ENCODE data around the gene DIS3. TPM values are rescaled to one million over a fixed set of nuclear protein-coding genes. Genes with fewer than 3 reads are reported as not detected.

The DIS3 gene
- 10 to 100 TPM in 3 of 4 donors, 1 to 10 TPM in 1; 6.0 to 18.1 (median 13.5) TPM for total RNA-seq

DNA sequence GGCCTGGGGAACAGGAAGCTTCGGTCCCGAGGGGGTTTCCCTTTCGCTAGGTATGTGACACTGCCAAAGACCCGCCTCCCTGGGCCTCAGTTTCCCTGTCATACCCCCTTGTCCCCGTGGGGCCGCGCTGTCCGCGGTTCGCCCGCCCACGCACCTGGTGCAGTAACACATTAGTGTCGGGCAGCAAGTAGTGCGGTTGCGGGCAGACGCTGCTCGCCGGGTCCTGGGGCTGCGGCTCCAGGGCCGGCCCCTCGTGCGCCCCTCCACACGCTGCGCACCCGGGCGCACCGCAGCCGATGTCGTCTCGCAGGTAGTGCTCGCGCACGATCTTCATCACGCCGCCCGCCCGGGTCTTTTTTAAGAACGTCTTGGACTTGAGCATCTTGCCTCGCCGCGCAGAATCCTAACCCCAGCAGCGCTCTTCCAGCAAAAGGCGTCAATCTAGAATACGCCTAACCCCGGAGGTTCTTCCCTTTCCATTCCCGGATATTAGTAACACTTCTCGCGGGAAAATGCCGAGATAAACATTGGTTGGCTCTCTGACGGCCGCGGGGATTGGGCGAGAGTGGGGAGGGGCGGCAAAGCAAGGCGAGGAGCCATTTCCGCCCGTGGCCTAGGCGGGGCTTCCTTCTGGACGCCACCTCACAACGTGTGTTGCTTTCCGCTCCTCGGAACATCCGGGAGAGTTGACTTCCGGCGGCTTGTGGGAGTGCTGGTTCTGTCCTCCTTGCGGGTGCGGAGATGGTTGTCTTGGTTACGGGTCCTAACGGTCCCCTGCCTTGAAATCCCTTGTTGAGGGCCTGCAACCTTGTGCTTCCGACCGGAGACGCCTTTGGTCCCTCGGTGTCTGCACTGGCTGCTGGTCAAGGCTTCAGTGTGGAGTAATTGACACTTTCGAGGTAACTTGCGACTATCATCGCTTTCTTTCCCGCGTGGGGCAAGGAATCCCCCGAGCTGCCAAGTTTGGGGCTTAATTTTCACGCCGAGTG lies at the start of gene DIS3, which contains the start of gene PIBF1:
Gene DIS3 (minus strand): TSS at position 450 of the 989 bp plus-strand sequence. CDS start 68 bp downstream, at position 382.
Gene PIBF1 (plus strand): TSS at position 683 of the 989 bp plus-strand sequence. CDS start 1,337 bp downstream, outside the sequence.
- Histone ChIP-seq H3K4me1 (peaks cover 10 to 43% (median 31%) of the 10 kb centered on the region in 4 donors), H3K27ac (peak within 1 kb of the TSS; percentile 93 to 95 (median 94)), H3K27me3 (no peaks in the 10 kb centered on the region), H3K36me3 (peaks cover 0 to 15% (median 10%) of the 10 kb centered on the region in 4 donors), H3K9me3 (no peaks in the 10 kb centered on the region), H3K4me3 (peak within 1 kb of the TSS; percentile 85 to 99 (median 90))
- in situ Hi-C loops (cut with MboI; ENCODE audit: low pct_ligation_motif_present in 1 of 4, low pct_unique_long_range_greater_than_20kb in 1 of 4, low sequenced_read_pairs in 3 of 4) (no loop called here), intact Hi-C loops (cut with DNase I; ENCODE audit: low total_unique reads) (no loop called here)
- 0% methylated on average over 2 to 73 of the region's 81 CpGs for WGBS, 2 donors (ENCODE audit: low coverage in 1 of 2)
- peak; percentile 98 for DNase-seq
- no peak for TF ChIP-seq EP300 (IDR thresholded peaks at IDR 0.05; ENCODE audit: low read depth)
- TF ChIP-seq POLR2A (IDR thresholded peaks at IDR 0.05) = peak; percentile 88
- peak; percentile 89 to 95 (median 91) for TF ChIP-seq POLR2AphosphoS5 (IDR thresholded peaks at IDR 0.05)
- TF ChIP-seq, protein P1, sequence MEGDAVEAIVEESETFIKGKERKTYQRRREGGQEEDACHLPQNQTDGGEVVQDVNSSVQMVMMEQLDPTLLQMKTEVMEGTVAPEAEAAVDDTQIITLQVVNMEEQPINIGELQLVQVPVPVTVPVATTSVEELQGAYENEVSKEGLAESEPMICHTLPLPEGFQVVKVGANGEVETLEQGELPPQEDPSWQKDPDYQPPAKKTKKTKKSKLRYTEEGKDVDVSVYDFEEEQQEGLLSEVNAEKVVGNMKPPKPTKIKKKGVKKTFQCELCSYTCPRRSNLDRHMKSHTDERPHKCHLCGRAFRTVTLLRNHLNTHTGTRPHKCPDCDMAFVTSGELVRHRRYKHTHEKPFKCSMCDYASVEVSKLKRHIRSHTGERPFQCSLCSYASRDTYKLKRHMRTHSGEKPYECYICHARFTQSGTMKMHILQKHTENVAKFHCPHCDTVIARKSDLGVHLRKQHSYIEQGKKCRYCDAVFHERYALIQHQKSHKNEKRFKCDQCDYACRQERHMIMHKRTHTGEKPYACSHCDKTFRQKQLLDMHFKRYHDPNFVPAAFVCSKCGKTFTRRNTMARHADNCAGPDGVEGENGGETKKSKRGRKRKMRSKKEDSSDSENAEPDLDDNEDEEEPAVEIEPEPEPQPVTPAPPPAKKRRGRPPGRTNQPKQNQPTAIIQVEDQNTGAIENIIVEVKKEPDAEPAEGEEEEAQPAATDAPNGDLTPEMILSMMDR (IDR thresholded peaks at IDR 0.05) = peak in 2 of 5 experiments; percentile 3 to 5

DNA sequence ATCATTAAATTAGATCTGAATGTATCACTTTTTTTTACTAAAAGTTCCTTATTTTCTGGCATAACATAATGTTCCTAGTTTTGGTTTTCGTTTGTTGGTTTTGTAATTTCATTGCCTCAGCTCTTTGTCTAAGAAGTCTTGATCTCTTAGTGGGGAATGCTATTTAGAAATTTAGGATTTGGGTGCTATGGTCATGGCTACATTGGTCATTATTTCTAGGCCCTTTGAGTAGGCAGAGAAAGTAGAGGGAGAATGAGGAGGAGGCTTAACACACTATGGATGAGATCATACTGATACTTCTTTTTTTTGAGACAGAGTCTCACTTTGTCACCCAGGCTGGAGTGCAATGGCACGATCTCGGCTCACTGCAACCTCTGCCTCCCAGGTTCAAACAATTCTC lies 42.0 kb upstream of the DIS3 start:
- 92 to 93% methylated on average over 3 of the region's 3 CpGs for WGBS, 2 donors (ENCODE audit: low coverage in 1 of 2)
- in situ Hi-C loops (cut with MboI; ENCODE audit: low pct_ligation_motif_present in 1 of 4, low pct_unique_long_range_greater_than_20kb in 1 of 4, low sequenced_read_pairs in 3 of 4) = loop anchor here in 1 of 4 donors (25.0 kb wide), 1 partner anchor 889 kb away; no protein-coding TSS in a partner anchor
- no peak overlapping the region for H3K4me3 ChIP-seq

DNA sequence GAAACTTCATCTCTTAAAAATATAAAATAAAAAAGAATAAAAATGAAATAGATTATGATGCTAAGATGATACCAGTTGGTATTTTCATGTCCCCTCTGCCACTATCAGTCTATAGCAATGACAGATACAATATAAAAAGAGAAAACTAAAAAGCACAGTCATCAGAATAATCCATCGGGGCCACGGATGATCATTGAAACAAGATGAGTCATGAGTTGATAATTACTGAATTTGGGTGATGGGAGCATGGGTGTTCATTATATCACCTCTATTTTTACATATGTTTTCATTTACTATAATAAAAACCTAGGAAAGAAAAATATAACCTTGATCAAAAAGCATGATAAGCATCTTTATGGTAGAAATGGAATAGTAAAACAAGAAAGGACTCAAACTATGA lies 41.4 kb upstream of the DIS3 start:
- no peak overlapping the region for H3K4me3 ChIP-seq
- peaks cover 0 to 10% (median 0%) of the 10 kb centered on the region in 4 donors for H3K4me1 ChIP-seq
- intact Hi-C loops (cut with DNase I; ENCODE audit: low total_unique reads) = no loop called here
- H3K9me3 ChIP-seq = no peaks in the 10 kb centered on the region
- TF ChIP-seq POLR2AphosphoS5 (IDR thresholded peaks at IDR 0.05) (no peak), EP300 (IDR thresholded peaks at IDR 0.05; ENCODE audit: low read depth) (no peak), POLR2A (IDR thresholded peaks at IDR 0.05) (no peak)
- TF ChIP-seq, protein P1 (IDR thresholded peaks at IDR 0.05) = no peak
- peaks cover 0 to 24% (median 5%) of the 10 kb centered on the region in 4 donors for H3K36me3 ChIP-seq
- no peak overlapping the region for H3K27ac ChIP-seq
- in situ Hi-C loops (cut with MboI; ENCODE audit: low pct_ligation_motif_present in 1 of 4, low pct_unique_long_range_greater_than_20kb in 1 of 4, low sequenced_read_pairs in 3 of 4) = loop anchor here in 1 of 4 donors (25.0 kb wide), 1 partner anchor 889 kb away; no protein-coding TSS in a partner anchor
- 44 to 66% methylated on average over 2 of the region's 2 CpGs for WGBS, 2 donors (ENCODE audit: low coverage in 1 of 2)
- DNase-seq = no peak
- H3K27me3 ChIP-seq = no peaks in the 10 kb centered on the region

More for the DNA sequence above, 42.0 kb upstream of the DIS3 start:
- Histone ChIP-seq H3K27me3 (no peaks in the 10 kb centered on the region), H3K36me3 (peaks cover 0 to 25% (median 7%) of the 10 kb centered on the region in 4 donors), H3K4me1 (peaks cover 0 to 10% (median 0%) of the 10 kb centered on the region in 4 donors), H3K9me3 (no peaks in the 10 kb centered on the region), H3K27ac (no peak overlapping the region)
- intact Hi-C loops (cut with DNase I; ENCODE audit: low total_unique reads) = no loop called here
- TF ChIP-seq POLR2AphosphoS5 (IDR thresholded peaks at IDR 0.05) = no peak
- TF ChIP-seq, protein P1 (IDR thresholded peaks at IDR 0.05) = no peak
- no peak for TF ChIP-seq POLR2A (IDR thresholded peaks at IDR 0.05)
- TF ChIP-seq EP300 (IDR thresholded peaks at IDR 0.05; ENCODE audit: low read depth) = no peak
- no peak for DNase-seq

GRCh38 chr13:72820898-72821279 lies 39.2 kb upstream of the DIS3 start:
- H3K4me3 ChIP-seq = no peak overlapping the region
- no peaks in the 10 kb centered on the region for H3K9me3 ChIP-seq
- DNase-seq = no peak
- WGBS, 2 donors (ENCODE audit: low coverage in 1 of 2) = 43 to 45% methylated on average over 1 of the region's 1 CpG
- peaks cover 0 to 10% (median 0%) of the 10 kb centered on the region in 4 donors for H3K4me1 ChIP-seq
- no peak overlapping the region for H3K27ac ChIP-seq
- H3K27me3 ChIP-seq = no peaks in the 10 kb centered on the region
- TF ChIP-seq POLR2AphosphoS5 (IDR thresholded peaks at IDR 0.05) = no peak
- TF ChIP-seq, protein P1 (IDR thresholded peaks at IDR 0.05) = no peak
- no peak for TF ChIP-seq EP300 (IDR thresholded peaks at IDR 0.05; ENCODE audit: low read depth)
- no peak for TF ChIP-seq POLR2A (IDR thresholded peaks at IDR 0.05)
- intact Hi-C loops (cut with DNase I; ENCODE audit: low total_unique reads) = no loop called here
- H3K36me3 ChIP-seq = peaks cover 0 to 17% (median 2%) of the 10 kb centered on the region in 4 donors
- in situ Hi-C loops (cut with MboI; ENCODE audit: low pct_ligation_motif_present in 1 of 4, low pct_unique_long_range_greater_than_20kb in 1 of 4, low sequenced_read_pairs in 3 of 4) = loop anchor here in 1 of 4 donors (25.0 kb wide), 1 partner anchor 891 kb away; no protein-coding TSS in a partner anchor

Measured in transverse colon (tissue), 4 donors.